GM18951 (cell line): Measurements from ENCODE around the gene CFAP107.
"Not testable (repeated sequence)": the region's sequence is repeated elsewhere in the genome, so short reads cannot be mapped to it uniquely, and the experiment has no call there.

Source experiments
- POLR2A ChIP-seq: IDR thresholded peaks from 4 replicates; pipeline ENCODE4 v1.6.1; 2011; ENCODE audit warnings: mild to moderate bottlenecking; ENCODE audit not compliant: insufficient read length, insufficient read depth; ENCODE audit errors: extremely low read depth
- in situ Hi-C: fragments of 300-500 bp; cut with MboI; formaldehyde crosslinking; loops from one replicate; pipeline ENCODE4 v1.12.0; 2022; ENCODE audit warnings: low sequenced_read_pairs, mixed read lengths, inconsistent platforms; ENCODE audit not compliant: unreplicated experiment

Gene CFAP107

DNA sequence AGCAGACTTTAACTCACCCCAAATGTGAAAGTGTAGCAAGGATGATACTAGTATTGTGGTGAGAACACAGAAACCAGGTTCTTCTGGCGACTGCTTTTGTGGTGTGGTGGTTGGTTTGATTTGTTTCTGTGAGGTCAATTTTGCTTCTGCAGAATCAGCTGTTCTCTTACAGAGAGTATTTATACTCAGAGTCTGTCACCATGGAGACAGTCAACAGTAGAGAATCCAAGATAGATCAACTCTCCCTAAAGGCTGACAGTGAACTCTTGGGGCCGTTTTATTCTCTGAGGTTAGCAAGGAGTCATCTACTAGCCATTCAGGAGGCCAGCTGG is at the start of gene CFAP107:
TSS of gene CFAP107 (plus strand) at position 209 of the 332 bp plus-strand sequence. CDS start 231 bp downstream, outside the sequence.
- in situ Hi-C loops: no loop called here
- no peak for TF ChIP-seq POLR2A

- TF ChIP-seq POLR2A: no peak
- in situ Hi-C loops: no loop called here
These were observed 49.3 kb upstream of the CFAP107 start for GRCh38 chr1:12696658-12697057.

GRCh38 chr1:12697397-12697796 is 48.6 kb upstream of the CFAP107 start:
- in situ Hi-C loops: no loop called here
- TF ChIP-seq POLR2A: no peak

DNA sequence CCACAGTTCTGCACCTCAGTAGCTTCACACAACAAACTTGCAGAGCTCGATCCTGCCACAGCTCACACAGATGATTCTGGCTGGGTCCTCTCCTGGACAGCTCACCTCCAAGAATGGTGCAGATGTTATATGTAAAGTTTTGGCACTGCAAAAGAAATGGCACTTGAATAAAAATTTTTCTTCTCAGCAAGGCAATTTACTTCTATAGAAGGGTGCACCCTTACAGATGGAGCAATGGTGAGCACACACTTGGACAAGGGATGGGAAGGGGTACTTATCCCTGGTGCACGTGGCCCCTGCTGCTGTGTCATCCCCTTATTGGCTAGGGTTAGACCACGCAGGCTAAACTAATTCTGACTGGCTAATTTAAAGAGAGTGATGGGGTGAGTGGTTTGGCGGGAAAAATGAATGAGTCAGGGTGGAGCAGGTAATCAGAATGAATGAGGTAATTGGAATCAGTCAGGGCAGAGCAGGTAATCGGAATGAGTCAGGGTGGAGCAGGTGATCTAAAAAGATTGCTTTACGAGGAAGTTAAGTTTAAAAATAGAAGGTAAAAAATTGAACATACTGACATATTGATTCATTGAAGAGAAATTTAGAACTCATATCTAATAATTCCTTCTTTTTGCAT is 42.1 kb upstream of the CFAP107 start:
- in situ Hi-C loops: no loop called here
- TF ChIP-seq POLR2A: no peak

DNA sequence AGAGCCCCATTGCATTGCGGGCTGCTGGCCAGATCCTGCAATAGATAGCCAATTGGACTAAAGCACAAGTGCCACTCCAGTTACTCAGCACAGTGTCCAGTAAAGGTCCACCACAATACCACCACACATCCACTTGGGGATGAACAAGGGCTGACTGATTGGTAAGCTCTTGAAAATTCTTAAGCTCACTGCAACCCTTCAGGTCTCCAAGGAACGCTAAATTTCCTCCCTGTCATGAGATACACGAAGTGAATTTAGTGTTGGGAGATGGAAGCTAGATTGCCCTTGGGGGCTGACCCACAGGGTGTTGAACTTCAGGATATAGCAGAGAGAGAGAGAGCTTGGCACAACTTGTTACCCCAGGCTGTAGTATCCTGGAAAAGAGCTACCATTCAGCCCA is 39.9 kb upstream of the CFAP107 start:
- in situ Hi-C loops: no loop called here
- no peak for TF ChIP-seq POLR2A

- no peak for TF ChIP-seq POLR2A
- in situ Hi-C loops: no loop called here
These were observed 37.5 kb upstream of the CFAP107 start for GRCh38 chr1:12708396-12709090.

DNA sequence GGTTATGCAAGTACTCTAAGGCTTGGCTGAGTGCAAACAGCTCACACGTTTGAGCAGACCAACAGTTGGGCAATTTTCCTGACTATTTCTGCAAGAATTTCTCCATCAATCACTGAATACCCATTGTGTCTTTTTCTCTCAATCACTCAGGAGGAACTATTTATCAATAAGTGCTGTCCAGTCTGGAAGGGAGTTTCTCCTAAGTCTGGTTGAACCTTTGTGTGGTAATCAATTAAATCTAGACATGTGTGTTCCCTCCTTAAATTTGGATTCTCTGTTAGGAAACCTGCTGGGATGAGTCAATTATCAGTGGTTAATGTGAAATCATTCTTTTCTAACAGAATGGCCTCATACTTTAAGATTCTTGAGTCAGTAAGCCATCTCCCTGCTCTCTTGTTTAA is 36.9 kb upstream of the CFAP107 start:
- in situ Hi-C loops: no loop called here
- no peak for TF ChIP-seq POLR2A

GRCh38 chr1:12709696-12710095 is 36.3 kb upstream of the CFAP107 start:
- no peak for TF ChIP-seq POLR2A
- in situ Hi-C loops: no loop called here

DNA sequence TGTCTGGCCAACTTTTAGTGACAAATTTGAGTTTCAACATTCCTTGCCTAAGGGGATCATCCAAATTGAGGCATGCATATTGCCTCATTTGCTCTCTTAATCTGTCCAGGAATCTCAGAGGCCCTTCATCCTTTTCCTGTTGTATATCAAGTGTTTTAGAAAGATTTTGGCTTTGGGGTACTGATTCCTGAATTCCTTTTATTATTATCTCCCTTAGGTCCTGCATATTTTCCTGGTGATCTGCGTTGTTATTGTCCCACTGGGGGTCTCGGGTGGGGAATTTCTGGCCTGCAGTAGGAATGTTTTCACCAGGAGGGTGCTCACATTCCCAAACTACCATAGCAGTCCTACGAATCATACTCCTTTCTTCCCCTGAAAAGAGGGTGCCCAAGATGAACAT is 34.5 kb upstream of the CFAP107 start:
- in situ Hi-C loops: no loop called here

DNA sequence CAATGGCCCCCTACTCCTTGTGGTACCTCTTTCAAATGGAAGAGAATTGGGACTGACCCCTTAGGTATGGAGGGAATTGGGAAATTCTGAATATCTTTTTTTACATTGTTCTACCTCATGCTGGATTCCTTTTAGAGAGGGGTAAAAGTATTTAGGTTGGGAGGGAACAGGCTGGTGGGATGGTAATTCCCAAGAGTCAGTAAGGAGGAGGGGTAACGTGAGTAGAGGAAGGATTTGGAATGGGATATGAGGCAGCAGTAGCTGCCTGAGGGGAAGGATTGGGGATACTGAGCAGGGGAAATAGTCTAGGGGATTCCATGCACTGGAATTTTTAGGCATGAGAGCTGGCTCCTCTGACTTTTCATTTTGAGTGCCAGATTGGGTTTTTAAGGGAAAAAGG is 33.9 kb upstream of the CFAP107 start:
- in situ Hi-C loops: no loop called here
- TF ChIP-seq POLR2A: no peak

More for the DNA sequence above, 34.5 kb upstream of the CFAP107 start:
- TF ChIP-seq POLR2A: no peak

GRCh38 chr1:12712929-12713328 is 33.1 kb upstream of the CFAP107 start:
- in situ Hi-C loops: no loop called here

GRCh38 chr1:12713651-12714050 is 32.3 kb upstream of the CFAP107 start:
- in situ Hi-C loops: not testable (repeated sequence)

More at GRCh38 chr1:12712929-12713328, 33.1 kb upstream of the CFAP107 start:
- TF ChIP-seq POLR2A: no peak

DNA sequence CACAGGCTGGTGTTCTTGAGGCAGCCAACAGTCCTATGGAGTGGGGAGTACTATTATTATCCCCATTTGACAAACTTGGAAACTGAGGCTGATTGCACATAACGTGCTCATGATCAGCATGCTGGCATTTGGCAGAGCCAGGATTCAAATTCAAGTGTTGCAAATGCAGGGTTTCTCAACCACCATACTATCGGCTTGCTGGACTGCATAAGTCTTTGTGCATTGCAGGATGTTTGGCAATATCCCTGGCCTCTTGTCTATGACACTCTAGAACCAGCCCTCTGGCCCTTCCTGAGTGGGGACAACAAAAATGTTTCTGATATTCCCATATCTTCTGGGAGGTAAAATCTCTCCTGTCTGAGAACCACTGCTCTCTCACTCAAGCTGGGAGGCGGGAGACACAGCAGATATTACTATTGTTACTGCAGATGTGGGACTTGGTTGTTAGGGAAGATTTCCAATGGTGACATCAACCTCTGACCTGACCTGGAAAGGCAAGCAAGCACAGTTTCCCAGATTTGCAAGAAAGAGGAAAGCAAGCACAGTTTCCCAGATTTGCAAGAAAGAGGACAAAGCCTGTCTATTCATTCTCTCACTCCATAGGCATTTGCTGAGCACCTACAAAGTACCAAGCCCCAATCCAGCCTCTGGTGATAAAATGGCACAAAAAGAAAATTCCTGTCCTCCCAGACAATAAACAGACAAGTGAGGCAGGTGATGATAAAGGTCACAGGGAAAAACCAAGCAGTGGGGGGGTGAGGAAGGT is 31.1 kb upstream of the CFAP107 start:
- no peak for TF ChIP-seq POLR2A
- in situ Hi-C loops: no loop called here
